HFFc6 (cell line): Measurements from ENCODE around the gene CDH1. TPM values are rescaled to one million over a fixed set of nuclear protein-coding genes. Genes with fewer than 3 reads are reported as not detected.
A peak's percentile ranks its signal among the peaks of the same experiment; 100 is the strongest.

Experiments used
- DNase-seq: peaks from one replicate; pipeline ENCODE4 v3.0.0-alpha.2; 2018
- H3K27ac Mint-ChIP-seq: 2 replicates; pipeline ENCODE4 v1.8.0; 2020; ENCODE audit warnings: mild to moderate bottlenecking, mixed read lengths
- H3K27me3 Mint-ChIP-seq: 2 replicates; pipeline ENCODE4 v1.8.0; 2021; ENCODE audit warnings: mild to moderate bottlenecking, moderate library complexity, mixed read lengths; ENCODE audit not compliant: insufficient read depth
- H3K36me3 Mint-ChIP-seq: 2 replicates; pipeline ENCODE4 v1.8.0; 2021; ENCODE audit warnings: low read depth, mixed read lengths
- H3K4me1 Mint-ChIP-seq: 2 replicates; pipeline ENCODE4 v1.8.0; 2020; ENCODE audit warnings: low read depth, mixed read lengths
- H3K4me3 Mint-ChIP-seq: 2 replicates; pipeline ENCODE4 v1.8.0; 2020; ENCODE audit warnings: mild to moderate bottlenecking, moderate library complexity, mixed read lengths
- H3K9me3 Mint-ChIP-seq: 2 replicates; pipeline ENCODE4 v1.8.0; 2020; ENCODE audit warnings: mild to moderate bottlenecking, mixed read lengths
- CTCF ChIP-seq: fragments of 200-600 bp; sonication (generic); IDR thresholded peaks from 2 replicates; pipeline ENCODE4 v1.5.0; 2021; ENCODE audit warnings: antibody characterized with exemption, mild to moderate bottlenecking
- total RNA-seq, 6 experiments: library from RNA; stranded (reverse); fragmentation: NEBNext Ultra II Directional; extraction: Animal tissue kit (Norgen Biotek cat#: 25700); gene quantifications; 2 replicates in 1 of 6; 3 replicates in 5 of 6; pipeline ENCODE4 v1.2.3, GENCODE V29; 2021

Gene CDH1
- total RNA-seq, 6 experiments from 2014 or later: 0.24 to 1.4 (median 0.41) TPM

DNA sequence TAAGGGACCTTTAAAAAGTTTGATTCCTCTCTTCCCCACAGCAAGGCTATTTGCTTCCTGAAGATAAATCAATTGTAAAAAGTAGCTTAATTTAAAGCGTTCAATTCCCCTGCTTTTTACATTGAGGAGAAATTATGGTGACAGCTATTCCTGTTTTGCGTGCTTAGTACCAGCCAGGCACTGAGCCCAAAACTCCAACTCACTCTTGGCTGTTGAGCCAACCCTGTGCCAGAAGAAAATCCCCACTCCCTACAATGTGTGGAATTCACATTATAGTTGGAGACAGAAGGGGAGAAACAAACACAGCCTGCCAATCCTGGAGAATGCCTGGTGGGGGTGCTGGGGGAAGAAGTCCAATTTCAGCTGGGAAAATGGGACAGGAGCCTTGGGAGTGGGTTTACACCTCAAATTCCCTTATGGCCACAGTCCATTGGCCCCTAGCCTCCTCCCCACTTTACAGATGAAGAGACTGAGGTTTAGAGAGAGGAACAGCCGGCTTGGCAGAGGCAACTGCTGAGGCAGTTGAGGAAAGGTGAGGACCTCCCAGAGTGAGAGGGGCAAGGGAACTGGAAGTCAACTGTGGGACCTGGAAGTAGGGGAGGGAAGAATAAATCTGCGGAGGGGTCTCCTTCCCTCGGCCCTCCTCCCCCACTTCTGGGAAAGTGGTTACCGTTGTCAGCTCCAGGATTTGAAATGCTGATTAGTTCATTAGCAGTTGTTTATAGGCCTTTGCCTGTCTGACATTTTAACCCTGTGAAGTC lies 26.1 kb downstream of the CDH1 start:
- H3K36me3 Mint-ChIP-seq: no peaks in the 10 kb centered on the region
- peaks cover 15% of the 10 kb centered on the region for H3K4me1 Mint-ChIP-seq
- no peak overlapping the region for H3K27ac Mint-ChIP-seq
- no peaks in the 10 kb centered on the region for H3K9me3 Mint-ChIP-seq
- no peak overlapping the region for H3K4me3 Mint-ChIP-seq
- peaks cover 26% of the 10 kb centered on the region for H3K27me3 Mint-ChIP-seq
- peak; percentile 26 for DNase-seq
- TF ChIP-seq CTCF: no peak

DNA sequence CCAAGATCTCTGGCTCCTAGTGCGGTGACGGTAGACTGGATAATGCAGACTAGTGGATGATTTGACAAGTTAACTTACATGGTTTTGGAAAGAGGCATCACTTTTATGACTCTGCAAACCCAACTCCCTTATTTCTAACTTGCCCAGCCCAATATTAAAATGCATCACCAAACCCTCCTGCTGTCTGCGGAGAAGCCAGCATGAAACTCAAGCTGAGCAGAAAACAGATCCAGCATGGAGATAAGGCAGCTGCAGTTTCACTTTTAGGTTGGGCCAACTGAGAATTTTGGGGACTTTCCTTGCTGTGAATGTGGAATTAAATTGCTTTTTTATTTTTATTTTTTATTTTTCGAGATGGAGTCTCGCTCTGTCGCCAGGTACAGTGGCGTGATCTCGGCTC lies 27.8 kb downstream of the CDH1 start:
- Mint-ChIP-seq H3K4me1 (peaks cover 15% of the 10 kb centered on the region), H3K9me3 (no peaks in the 10 kb centered on the region), H3K27ac (no peak overlapping the region), H3K36me3 (no peaks in the 10 kb centered on the region), H3K27me3 (peaks cover 24% of the 10 kb centered on the region), H3K4me3 (no peak overlapping the region)
- no peak for DNase-seq
- TF ChIP-seq CTCF: no peak

- H3K4me3 Mint-ChIP-seq: no peak overlapping the region
- peaks cover 8% of the 10 kb centered on the region for H3K4me1 Mint-ChIP-seq
- H3K27me3 Mint-ChIP-seq: peaks cover 37% of the 10 kb centered on the region
- no peaks in the 10 kb centered on the region for H3K36me3 Mint-ChIP-seq
- no peaks in the 10 kb centered on the region for H3K9me3 Mint-ChIP-seq
- no peak for DNase-seq
- no peak overlapping the region for H3K27ac Mint-ChIP-seq
- no peak for TF ChIP-seq CTCF
Measured at GRCh38 chr16:68767581-68767980, 30.5 kb downstream of the CDH1 start.

- peaks cover 33% of the 10 kb centered on the region for H3K27me3 Mint-ChIP-seq
- no peak overlapping the region for H3K4me3 Mint-ChIP-seq
- no peak overlapping the region for H3K27ac Mint-ChIP-seq
- H3K9me3 Mint-ChIP-seq: no peaks in the 10 kb centered on the region
- peaks cover 2% of the 10 kb centered on the region for H3K4me1 Mint-ChIP-seq
- no peak for TF ChIP-seq CTCF
- no peak for DNase-seq
- H3K36me3 Mint-ChIP-seq: no peaks in the 10 kb centered on the region
Measured at GRCh38 chr16:68768175-68768574, 31.1 kb downstream of the CDH1 start.

DNA sequence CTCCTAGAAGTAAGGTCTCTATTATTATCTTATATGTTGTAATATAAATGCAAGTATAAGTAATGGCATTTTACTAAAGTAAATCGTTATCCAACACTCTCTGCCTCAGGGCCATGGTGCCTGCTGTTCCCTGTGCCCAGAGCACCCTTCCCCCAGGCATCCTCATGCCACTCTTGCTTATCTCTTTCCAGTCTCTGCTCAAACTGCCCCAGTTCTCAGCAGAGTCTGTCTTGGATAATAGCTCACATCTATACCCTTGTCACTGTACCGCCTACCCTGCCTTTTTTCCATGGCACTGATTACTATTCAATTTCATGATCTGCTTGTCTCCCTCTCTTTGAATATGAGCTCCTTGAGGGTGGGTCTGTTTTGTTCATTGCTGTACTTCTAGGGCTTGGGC lies 31.7 kb downstream of the CDH1 start:
- H3K4me3 Mint-ChIP-seq: no peak overlapping the region
- no peak overlapping the region for H3K27ac Mint-ChIP-seq
- H3K9me3 Mint-ChIP-seq: no peaks in the 10 kb centered on the region
- peaks cover 32% of the 10 kb centered on the region for H3K27me3 Mint-ChIP-seq
- no peaks in the 10 kb centered on the region for H3K36me3 Mint-ChIP-seq
- DNase-seq: no peak
- no peaks in the 10 kb centered on the region for H3K4me1 Mint-ChIP-seq
- TF ChIP-seq CTCF: no peak
